ENCODE results near the gene MGST1.

GRCh38 chr12:16324772-16325171, 22.7 kb upstream of the MGST1 start:
- TF ChIP-seq CTCF (IDR thresholded peaks at IDR 0.05) (no peak), POLR2A (IDR thresholded peaks at IDR 0.05) (no peak)

Data from body of pancreas (tissue), 4 donors.